Central memory CD8-positive, alpha-beta T cell (primary cell): ENCODE results near the gene RAPGEF1.
A peak's percentile ranks its signal among the peaks of the same experiment; 100 is the strongest.

Source experiments
- ATAC-seq: fragments of 150-1000 bp; cut with Tn5 transposase; replicated peaks from 2 replicates; pipeline ENCODE4 v1.10.0; 2022; ENCODE audit warnings: mild to moderate bottlenecking, moderate FRiP score, moderate number of reproducible peaks; ENCODE audit not compliant: poor library complexity, severe bottlenecking; ENCODE audit errors: extremely low read depth
- DNase-seq, 2 donors: peaks; one replicate each; pipeline ENCODE4 v3.0.0; 2021; ENCODE audit warnings: low spot score in 2 of 2
- H3K27ac Mint-ChIP-seq: one replicate; pipeline ENCODE4 v1.8.0; 2022; ENCODE audit warnings: low read depth, mild to moderate bottlenecking, moderate library complexity, mixed read lengths
- H3K27me3 Mint-ChIP-seq: one replicate; pipeline ENCODE4 v1.8.0; 2022; ENCODE audit warnings: mixed read lengths
- H3K36me3 Mint-ChIP-seq: one replicate; pipeline ENCODE4 v1.8.0; 2022; ENCODE audit warnings: mild to moderate bottlenecking, moderate library complexity, mixed read lengths; ENCODE audit not compliant: insufficient read depth
- H3K4me1 Mint-ChIP-seq: one replicate; pipeline ENCODE4 v1.8.0; 2022; ENCODE audit warnings: mixed read lengths
- H3K4me3 Mint-ChIP-seq: one replicate; pipeline ENCODE4 v1.8.0; 2022; ENCODE audit warnings: mild to moderate bottlenecking, moderate library complexity, mixed read lengths
- H3K9me3 Mint-ChIP-seq: one replicate; pipeline ENCODE4 v1.8.0; 2022; ENCODE audit warnings: mixed read lengths

RAPGEF1 gene

GRCh38 chr9:131629825-131630204, 110.1 kb downstream of the RAPGEF1 start:
- Mint-ChIP-seq H3K27me3 (no peaks in the 10 kb centered on the region), H3K4me1 (peaks cover 44% of the 10 kb centered on the region), H3K27ac (peak overlapping the region; percentile 97), H3K4me3 (no peak overlapping the region), H3K36me3 (peaks cover 35% of the 10 kb centered on the region), H3K9me3 (no peaks in the 10 kb centered on the region)
- DNase-seq (no peak), ATAC-seq (no peak)

- H3K36me3 Mint-ChIP-seq = peaks cover 36% of the 10 kb centered on the region
- peaks cover 45% of the 10 kb centered on the region for H3K4me1 Mint-ChIP-seq
- H3K27me3 Mint-ChIP-seq = no peaks in the 10 kb centered on the region
- H3K9me3 Mint-ChIP-seq = no peaks in the 10 kb centered on the region
- H3K4me3 Mint-ChIP-seq = peak overlapping the region; percentile 75
- ATAC-seq = no peak
- no peak for DNase-seq
- peak overlapping the region; percentile 97 for H3K27ac Mint-ChIP-seq
Measured at GRCh38 chr9:131629226-131629500, 110.7 kb downstream of the RAPGEF1 start.

- H3K4me3 Mint-ChIP-seq = peak overlapping the region; percentile 75
- H3K9me3 Mint-ChIP-seq = no peaks in the 10 kb centered on the region
- H3K27me3 Mint-ChIP-seq = no peaks in the 10 kb centered on the region
- DNase-seq (peak in 1 of 2 donors; percentile 75), ATAC-seq (peak; percentile 79)
- H3K36me3 Mint-ChIP-seq = peaks cover 33% of the 10 kb centered on the region
- H3K4me1 Mint-ChIP-seq = peaks cover 45% of the 10 kb centered on the region
- peak overlapping the region; percentile 97 for H3K27ac Mint-ChIP-seq
Measured at GRCh38 chr9:131628459-131629225, 111.2 kb downstream of the RAPGEF1 start.

GRCh38 chr9:131627648-131628458, 112.0 kb downstream of the RAPGEF1 start:
- DNase-seq (peak; percentile 59 to 87), ATAC-seq (peak; percentile 88)
- Mint-ChIP-seq H3K4me3 (peak overlapping the region; percentile 75), H3K27me3 (no peaks in the 10 kb centered on the region), H3K27ac (peak overlapping the region; percentile 97), H3K4me1 (peaks cover 52% of the 10 kb centered on the region), H3K9me3 (no peaks in the 10 kb centered on the region), H3K36me3 (peaks cover 38% of the 10 kb centered on the region)

- H3K9me3 Mint-ChIP-seq = no peaks in the 10 kb centered on the region
- peaks cover 39% of the 10 kb centered on the region for H3K36me3 Mint-ChIP-seq
Measured at GRCh38 chr9:131627326-131627647, 112.6 kb downstream of the RAPGEF1 start.

GRCh38 chr9:131625790-131626670, 113.8 kb downstream of the RAPGEF1 start:
- peaks cover 59% of the 10 kb centered on the region for H3K4me1 Mint-ChIP-seq
- peaks cover 43% of the 10 kb centered on the region for H3K36me3 Mint-ChIP-seq
- no peak for DNase-seq
- no peaks in the 10 kb centered on the region for H3K9me3 Mint-ChIP-seq
- H3K27me3 Mint-ChIP-seq = no peaks in the 10 kb centered on the region
- no peak overlapping the region for H3K4me3 Mint-ChIP-seq
- ATAC-seq = no peak
- peak overlapping the region; percentile 22 for H3K27ac Mint-ChIP-seq

More at GRCh38 chr9:131627326-131627647, 112.6 kb downstream of the RAPGEF1 start:
- H3K4me3 Mint-ChIP-seq = peak overlapping the region; percentile 75
- peaks cover 53% of the 10 kb centered on the region for H3K4me1 Mint-ChIP-seq
- no peaks in the 10 kb centered on the region for H3K27me3 Mint-ChIP-seq
- DNase-seq = no peak
- no peak for ATAC-seq
- H3K27ac Mint-ChIP-seq = peak overlapping the region; percentile 97

GRCh38 chr9:131625508-131625787, 114.4 kb downstream of the RAPGEF1 start:
- Mint-ChIP-seq H3K4me1 (peaks cover 54% of the 10 kb centered on the region), H3K9me3 (no peaks in the 10 kb centered on the region), H3K4me3 (no peak overlapping the region), H3K36me3 (peaks cover 44% of the 10 kb centered on the region), H3K27me3 (no peaks in the 10 kb centered on the region), H3K27ac (peak overlapping the region; percentile 22)
- DNase-seq = no peak
- no peak for ATAC-seq

GRCh38 chr9:131624636-131625507, 115.0 kb downstream of the RAPGEF1 start:
- ATAC-seq = no peak
- DNase-seq = no peak
- peaks cover 49% of the 10 kb centered on the region for H3K4me1 Mint-ChIP-seq
- H3K27me3 Mint-ChIP-seq = no peaks in the 10 kb centered on the region
- H3K36me3 Mint-ChIP-seq = peaks cover 44% of the 10 kb centered on the region
- H3K27ac Mint-ChIP-seq = peak overlapping the region; percentile 46
- H3K9me3 Mint-ChIP-seq = no peaks in the 10 kb centered on the region
- H3K4me3 Mint-ChIP-seq = no peak overlapping the region

GRCh38 chr9:131623655-131624330, 116.1 kb downstream of the RAPGEF1 start:
- Mint-ChIP-seq H3K4me3 (no peak overlapping the region), H3K9me3 (no peaks in the 10 kb centered on the region), H3K36me3 (peaks cover 52% of the 10 kb centered on the region), H3K4me1 (peaks cover 45% of the 10 kb centered on the region), H3K27ac (no peak overlapping the region), H3K27me3 (no peaks in the 10 kb centered on the region)
- no peak for DNase-seq
- no peak for ATAC-seq

GRCh38 chr9:131622523-131622922, 117.4 kb downstream of the RAPGEF1 start:
- H3K27ac Mint-ChIP-seq = no peak overlapping the region
- H3K36me3 Mint-ChIP-seq = peaks cover 47% of the 10 kb centered on the region
- ATAC-seq = no peak
- peaks cover 37% of the 10 kb centered on the region for H3K4me1 Mint-ChIP-seq
- no peak for DNase-seq
- no peaks in the 10 kb centered on the region for H3K9me3 Mint-ChIP-seq
- H3K27me3 Mint-ChIP-seq = no peaks in the 10 kb centered on the region
- H3K4me3 Mint-ChIP-seq = no peak overlapping the region

GRCh38 chr9:131621551-131622358, 118.1 kb downstream of the RAPGEF1 start:
- DNase-seq (no peak), ATAC-seq (peak; percentile 58)
- H3K27me3 Mint-ChIP-seq = no peaks in the 10 kb centered on the region
- H3K36me3 Mint-ChIP-seq = peaks cover 47% of the 10 kb centered on the region
- H3K27ac Mint-ChIP-seq = peak overlapping the region; percentile 45
- H3K4me1 Mint-ChIP-seq = peaks cover 33% of the 10 kb centered on the region
- no peaks in the 10 kb centered on the region for H3K9me3 Mint-ChIP-seq
- H3K4me3 Mint-ChIP-seq = peak overlapping the region; percentile 17
